ENCODE results near the gene SECTM1.
A peak's percentile ranks its signal among the peaks of the same experiment; 100 is the strongest.

DNA sequence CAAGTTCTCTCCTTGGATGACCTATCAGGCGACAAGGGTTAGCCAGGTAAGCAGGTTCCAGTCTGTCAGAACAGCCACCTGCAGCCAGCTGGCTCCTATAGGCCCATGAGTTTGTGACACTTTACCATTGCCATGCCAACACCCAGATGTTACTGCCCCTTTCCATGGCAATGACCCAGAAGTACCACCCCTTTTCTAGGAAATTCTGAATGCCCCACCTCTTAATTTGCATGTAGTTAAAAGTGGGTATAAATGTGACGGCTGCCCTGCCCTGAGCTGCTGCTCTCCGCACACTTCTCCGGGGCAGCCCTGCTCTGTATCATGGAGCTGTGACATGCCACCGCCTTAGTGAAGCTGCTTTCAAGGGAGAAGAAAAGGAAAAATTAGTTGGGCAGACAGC, 10.0 kb upstream of the SECTM1 start:
- TF ChIP-seq PHF8 (IDR thresholded peaks at IDR 0.05; ENCODE audit: borderline replicate concordance, low read length) (peak; percentile 28; the same call in 1 of the 2 replicates), CBFB (CRISPR knock-in tag; IDR thresholded peaks at IDR 0.05) (no peak), CBX3 (IDR thresholded peaks at IDR 0.05; ENCODE audit: borderline replicate concordance in 1 of 2, low read length in 2 of 2) (no peak), RCOR1 (IDR thresholded peaks at IDR 0.05; ENCODE audit: borderline replicate concordance in 1 of 2, low read depth in 2 of 2, low read length in 2 of 2) (no peak), TAF7 (tag; IDR thresholded peaks at IDR 0.05) (no peak), CHD2 (IDR thresholded peaks at IDR 0.05; ENCODE audit: low read depth, low read length) (no peak), POLR2A (conservative IDR thresholded peaks at IDR 0.05) (peak; percentile 57), KLF1 (tag; IDR thresholded peaks at IDR 0.05) (no peak), L3MBTL2 (IDR thresholded peaks at IDR 0.05) (no peak; the same call in 1 of the 2 replicates), GTF2F1 (IDR thresholded peaks at IDR 0.05; ENCODE audit: low read depth, low read length) (no peak), GATAD2A (IDR thresholded peaks at IDR 0.05) (no peak), ZNF644 (tag; IDR thresholded peaks at IDR 0.05; ENCODE audit: low read depth) (no peak)
- TF ChIP-seq, protein P1, sequence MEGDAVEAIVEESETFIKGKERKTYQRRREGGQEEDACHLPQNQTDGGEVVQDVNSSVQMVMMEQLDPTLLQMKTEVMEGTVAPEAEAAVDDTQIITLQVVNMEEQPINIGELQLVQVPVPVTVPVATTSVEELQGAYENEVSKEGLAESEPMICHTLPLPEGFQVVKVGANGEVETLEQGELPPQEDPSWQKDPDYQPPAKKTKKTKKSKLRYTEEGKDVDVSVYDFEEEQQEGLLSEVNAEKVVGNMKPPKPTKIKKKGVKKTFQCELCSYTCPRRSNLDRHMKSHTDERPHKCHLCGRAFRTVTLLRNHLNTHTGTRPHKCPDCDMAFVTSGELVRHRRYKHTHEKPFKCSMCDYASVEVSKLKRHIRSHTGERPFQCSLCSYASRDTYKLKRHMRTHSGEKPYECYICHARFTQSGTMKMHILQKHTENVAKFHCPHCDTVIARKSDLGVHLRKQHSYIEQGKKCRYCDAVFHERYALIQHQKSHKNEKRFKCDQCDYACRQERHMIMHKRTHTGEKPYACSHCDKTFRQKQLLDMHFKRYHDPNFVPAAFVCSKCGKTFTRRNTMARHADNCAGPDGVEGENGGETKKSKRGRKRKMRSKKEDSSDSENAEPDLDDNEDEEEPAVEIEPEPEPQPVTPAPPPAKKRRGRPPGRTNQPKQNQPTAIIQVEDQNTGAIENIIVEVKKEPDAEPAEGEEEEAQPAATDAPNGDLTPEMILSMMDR (IDR thresholded peaks at IDR 0.05 in 2 of 3, conservative IDR thresholded peaks at IDR 0.05 in 1 of 3; ENCODE audit: insufficient read depth in 2 of 3, low read depth in 1 of 3, low read length in 3 of 3) = no peak
